GM21515 (cell line): ENCODE results near the gene MACROD1.

Source experiments
- ATAC-seq: cut with Tn5 transposase; IDR thresholded peaks from one replicate; pipeline ENCODE4 v1.9.1; 2021; ENCODE audit not compliant: unreplicated experiment

The MACROD1 gene

DNA sequence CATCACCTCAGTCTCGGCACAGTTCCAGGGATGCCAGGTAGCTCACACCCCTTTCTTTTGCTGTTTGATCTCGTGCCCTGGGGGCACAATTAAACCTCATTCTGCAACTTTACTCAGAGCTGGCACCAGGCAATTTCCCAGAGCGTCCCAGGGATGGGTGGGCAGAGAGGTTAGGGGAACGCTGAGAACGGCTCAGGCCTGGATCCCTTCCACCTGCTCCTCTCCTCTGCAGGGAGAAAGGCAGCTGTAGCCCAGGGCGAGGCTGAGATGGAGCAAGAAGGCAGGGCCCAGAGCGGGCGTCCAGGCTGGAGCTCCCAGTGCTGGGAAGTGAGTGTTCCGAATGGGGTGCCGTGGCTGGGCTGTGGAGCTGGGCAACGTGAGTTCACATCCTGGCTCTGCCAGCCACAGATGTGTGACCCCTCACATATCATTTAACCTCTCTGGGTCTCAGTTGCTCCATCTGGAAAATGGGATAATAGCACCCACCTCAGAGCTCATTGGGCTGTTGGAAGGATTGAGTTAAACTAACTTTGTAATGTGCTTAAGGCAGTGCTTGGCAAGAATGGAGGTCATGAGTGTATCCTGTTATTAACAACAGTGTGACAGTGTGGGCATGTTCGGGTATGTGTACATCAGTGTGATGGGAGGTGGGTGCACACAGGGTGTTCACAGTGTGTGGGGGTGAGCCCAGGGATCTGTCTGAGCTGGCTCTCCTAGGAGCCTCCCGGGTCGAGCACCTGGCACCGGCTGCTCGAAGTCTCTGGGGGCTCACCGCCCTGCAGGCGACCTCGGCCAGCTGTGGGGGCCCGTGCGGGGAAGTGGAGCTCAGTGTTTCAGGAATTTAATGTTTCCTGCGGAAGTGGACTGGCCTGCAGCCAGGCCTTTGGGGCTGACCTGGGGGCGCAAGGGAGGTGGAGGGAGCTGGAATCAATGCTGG, 164.2 kb downstream of the MACROD1 start:
- ATAC-seq, result no peak

DNA sequence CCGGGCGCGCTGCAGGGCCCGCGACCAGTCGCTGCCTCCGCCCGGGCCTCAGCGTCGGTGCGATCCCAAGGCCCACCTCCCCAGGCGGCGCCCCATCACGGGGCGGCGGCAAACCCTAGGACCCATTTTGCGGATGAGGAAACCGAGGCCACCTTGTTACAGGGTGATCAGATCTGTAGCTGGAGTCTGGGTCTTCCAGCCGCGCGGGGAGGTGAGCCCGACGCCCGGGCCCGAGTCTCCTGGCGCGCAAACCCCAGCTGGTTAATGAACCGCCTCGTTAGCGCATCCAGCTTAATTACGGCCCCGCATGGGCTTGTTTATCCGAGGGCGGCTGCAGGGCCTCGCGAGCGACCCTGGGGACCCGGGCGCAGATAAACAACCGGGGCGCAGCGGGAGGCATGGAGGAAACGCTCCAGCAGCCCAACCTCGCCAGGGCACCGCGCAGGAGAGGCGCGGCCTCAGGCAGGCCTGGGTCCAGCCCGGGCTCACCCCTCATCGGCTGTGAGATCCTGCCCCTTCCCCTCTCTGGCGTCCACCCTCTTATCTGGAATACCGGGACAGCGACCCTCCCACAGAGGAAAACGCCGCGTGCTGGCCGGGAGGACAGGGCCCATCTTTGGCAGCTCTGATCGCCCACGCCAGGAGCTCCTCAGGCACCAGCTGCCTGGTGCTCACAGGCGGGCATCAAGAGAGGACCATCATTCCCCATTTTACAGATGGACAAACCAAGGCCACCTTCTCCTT, 165.0 kb downstream of the MACROD1 start:
- ATAC-seq, result no peak

DNA sequence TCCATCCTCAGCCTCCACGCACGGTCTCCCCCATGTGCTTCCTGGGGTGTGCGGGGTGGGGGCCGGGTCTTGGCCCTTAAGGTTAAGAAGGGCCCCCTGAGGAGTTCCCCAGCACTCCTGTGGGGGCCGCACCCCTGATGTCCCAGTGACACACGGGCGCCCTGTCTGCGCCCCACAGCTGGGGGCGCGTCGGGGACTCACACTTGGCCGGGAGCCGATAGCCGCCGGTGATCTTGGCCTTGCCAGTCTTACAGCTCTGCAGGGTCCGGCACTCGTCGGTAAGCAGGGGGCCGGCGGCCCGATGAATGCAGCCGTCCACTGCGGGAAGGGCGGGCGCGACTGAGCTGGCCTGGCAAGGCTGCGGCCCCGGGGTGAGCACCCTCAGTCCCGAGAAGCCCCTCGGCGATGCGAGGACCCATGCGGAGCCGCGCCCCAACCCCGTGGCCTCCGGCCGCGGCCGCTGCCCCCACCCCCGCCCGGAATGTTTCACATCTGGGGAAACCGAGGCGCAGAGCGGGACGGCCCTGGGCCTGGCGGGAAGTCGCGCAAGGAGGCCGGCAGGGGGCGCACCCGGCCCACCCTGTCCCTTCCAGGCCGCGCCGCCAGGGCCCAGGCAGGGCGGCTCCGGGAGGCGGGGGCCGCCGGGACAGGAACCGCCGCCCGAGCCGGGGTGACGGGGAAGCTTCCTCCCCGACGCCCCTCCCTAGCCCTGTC, 165.7 kb downstream of the MACROD1 start:
- ATAC-seq, result no peak

DNA sequence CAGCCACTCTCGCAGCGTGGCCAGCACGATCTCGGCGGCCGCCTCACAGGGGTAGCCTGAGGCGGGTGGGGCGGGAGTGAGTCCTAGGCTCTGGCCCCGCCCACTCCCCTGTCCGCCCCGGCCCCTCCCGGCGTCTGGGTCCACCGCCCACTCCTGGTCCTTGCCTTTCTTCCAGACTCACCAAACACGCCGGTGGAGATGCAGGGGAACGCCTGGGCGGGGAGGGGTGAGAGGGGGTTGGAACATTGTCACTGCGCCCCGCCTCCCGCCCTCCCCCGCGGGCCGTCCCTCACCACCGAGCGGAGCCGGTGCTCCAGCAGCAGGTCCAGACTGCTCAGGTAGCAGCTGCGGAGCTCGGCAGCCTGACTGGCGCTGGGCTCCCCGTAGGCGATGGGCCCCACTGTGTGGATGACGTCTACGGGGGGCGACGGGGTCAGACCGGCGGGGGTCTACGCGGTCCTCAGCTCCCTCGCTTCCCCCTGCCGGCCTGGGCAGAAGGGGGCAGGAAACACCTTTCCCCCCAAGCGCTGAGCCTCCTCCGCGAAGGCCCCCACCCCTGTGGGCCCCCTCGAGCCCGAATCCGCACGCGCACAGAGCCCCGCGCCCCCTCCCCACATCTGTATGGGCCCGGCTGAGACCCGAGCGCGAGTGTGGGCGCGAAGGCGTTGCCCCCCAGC, 166.4 kb downstream of the MACROD1 start:
- ATAC-seq, result no peak

DNA sequence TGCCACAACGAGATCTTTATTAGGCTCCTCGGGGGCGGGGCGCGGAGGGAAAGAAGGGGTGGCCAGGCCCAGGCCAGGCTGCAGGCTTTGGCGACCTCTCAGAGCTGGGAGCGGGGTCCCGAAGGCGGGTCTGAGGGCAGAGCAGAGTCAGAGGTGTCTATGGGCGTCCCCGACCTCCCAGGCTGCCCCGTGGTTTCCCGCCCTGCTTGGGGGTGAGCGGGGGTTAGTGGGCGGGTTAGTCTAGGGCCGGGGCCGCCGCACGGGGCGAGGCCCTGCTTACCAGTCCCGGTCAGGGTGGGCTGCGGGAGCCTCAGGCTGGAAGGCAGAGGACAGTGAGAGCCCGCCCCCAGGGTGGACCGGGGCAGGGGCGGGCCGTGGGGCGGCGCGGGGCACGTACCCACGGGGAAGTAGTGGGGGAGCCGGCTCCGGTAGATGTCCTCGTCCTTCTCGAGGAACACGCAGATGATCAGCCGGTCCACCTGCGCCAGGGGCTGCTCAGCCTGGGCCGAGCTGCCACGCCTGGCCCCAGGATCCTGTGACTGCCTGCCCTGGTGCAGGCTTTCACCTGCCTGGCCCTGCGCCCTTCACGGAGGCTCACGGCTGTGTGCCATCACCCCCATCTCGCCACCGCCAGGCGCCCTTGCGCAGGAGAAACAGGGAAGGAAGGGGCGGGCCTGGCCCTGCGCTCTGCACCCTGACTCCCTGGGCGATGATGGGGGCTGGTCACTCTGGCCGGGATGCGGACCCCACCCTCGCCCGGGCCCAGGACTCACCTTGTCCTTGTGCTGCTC, 167.2 kb downstream of the MACROD1 start:
- ATAC-seq, result no peak

DNA sequence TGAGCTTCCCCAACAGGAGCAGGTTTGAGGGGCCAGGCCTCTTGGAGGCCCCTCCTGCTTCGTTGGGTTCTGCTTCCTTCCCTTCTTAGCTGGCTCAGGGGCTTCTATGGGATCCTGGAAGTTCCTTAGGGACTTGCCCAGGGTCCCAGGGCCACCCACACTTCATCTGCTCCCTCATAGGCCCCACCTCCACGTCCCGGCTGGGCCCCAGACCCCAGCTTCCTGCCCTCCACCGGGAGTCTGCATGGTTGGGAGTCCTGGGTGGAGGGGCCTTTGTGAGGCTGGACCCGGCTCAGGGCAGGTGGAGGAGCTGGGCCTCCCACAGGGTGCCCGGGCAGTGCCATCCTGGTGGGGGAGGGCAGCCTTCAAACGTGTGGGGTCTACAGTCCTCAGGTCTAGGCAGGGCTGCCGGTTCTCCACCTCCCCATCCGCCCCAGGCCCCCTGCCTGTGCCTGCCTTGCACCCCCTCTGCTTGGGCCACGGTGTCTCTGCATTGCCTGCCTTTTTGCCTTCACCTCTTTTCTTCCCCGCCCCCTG, 168.0 kb downstream of the MACROD1 start:
- no peak for ATAC-seq

DNA sequence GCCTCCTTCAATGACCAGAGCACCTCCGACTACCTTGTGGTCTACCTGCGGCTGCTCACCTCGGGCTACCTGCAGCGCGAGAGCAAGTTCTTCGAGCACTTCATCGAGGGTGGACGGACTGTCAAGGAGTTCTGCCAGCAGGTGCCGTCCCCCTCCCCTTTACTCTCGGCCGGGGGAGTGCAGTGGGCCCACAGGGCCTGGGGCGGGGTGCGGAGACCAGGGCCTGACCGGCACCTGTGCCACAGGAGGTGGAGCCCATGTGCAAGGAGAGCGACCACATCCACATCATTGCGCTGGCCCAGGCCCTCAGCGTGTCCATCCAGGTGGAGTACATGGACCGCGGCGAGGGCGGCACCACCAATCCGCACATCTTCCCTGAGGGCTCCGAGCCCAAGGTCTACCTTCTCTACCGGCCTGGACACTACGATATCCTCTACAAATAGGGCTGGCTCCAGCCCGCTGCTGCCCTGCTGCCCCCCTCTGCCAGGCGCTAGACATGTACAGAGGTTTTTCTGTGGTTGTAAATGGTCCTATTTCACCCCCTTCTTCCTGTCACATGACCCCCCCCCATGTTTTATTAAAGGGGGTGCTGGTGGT, 168.7 kb downstream of the MACROD1 start:
- ATAC-seq, result no peak

DNA sequence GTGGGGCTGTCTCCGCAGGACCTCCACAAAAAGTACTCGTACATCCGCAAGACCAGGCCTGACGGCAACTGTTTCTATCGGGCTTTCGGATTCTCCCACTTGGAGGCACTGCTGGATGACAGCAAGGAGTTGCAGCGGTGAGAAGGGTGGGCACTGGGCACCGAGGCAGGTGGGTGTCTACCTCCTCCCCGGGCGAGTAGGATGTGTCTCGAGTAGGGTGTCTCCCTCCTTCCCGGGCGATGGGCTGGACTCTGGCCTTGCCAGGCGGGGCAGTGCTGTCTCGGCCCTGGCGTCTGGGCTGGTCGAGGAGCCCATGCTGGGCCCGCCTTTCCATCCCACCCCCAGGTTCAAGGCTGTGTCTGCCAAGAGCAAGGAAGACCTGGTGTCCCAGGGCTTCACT, 169.4 kb downstream of the MACROD1 start:
- ATAC-seq, result no peak

DNA sequence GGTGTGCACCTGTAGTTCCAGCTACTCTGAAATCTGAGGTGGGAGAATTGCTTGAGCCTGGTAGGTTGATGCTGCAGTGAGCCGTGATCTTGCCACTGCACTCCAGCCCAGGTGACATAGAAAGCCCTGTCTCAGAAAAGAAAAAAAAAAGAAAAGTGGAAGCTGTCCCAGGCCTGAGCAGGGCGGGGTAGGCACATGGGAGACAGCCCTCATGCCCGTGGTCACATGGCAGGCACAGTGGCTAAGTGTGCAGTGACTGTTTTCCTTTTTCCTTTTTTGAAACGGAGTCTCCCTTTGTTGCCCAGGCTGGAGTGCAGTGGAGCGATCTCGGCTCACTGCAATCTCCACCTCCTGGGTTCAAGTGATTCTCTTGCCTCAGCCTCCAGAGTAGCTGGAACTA, 171.9 kb downstream of the MACROD1 start:
- ATAC-seq, result no peak

DNA sequence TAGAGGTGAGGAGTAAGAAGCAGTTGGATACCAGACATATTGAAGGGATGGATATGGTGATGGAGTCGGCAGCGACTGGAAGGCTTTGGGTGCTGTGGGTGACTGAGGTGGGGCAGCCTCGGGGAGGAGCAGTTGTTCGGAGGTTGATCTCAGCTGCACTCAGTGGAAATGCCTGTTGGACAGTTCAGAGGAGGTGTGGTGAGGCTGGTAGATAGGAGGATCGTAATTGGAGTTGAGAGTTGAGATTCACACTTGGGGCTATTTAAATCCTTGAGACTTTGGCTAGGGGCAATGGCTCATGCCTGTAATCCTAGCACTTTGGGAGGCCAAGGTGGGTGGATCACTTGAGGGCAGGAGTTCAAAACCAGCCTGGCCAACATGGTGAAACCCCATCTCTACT, 172.8 kb downstream of the MACROD1 start:
- ATAC-seq, result no peak

DNA sequence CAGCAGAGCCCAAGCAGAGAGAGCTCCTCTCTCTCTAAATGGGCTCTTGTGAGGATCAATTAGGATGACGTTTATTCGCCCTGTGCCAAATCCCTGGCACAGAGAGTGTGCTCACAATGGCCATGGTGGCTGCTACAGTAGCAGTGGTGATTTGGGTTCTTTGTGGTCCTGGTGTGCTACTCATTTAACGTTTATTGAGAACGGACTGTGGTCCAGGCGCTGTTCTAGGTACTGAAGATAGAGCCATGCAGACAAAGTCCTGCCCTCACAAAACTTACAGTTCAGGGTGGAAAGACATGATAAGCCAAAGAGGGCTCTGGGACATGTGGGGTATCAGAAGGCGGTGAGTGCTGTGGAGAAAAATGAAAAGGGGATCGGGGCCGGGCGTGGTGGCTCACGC, 174.4 kb downstream of the MACROD1 start:
- no peak for ATAC-seq

DNA sequence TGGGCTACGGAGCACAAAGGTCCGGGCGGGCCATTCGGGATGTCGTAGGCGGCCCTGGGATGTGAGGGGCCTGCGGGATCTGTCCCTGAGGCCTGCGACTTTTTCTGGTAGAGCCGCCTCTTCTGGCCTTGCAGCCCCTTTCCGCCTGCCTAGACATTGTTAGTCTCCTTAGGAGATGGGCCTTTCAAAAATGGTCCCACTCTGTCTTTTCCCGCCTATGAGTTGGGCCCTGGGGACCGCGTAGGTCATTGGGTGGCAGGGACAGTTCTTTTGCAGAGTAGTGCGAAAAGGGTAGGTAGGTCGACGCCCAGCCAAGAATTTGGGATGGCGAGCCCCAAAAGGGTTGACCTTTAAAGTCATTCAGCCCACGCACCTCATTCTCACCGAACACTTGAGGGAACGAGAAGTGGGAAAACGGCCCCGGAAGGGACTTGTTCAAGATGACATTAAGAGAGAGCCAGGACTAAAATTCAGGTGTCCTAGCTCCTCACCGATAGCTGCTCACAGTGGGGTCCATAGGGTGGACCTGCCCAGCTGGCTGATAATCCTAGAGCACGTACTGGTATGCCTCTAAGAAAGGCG, 178.9 kb downstream of the MACROD1 start:
- ATAC-seq, result no peak

DNA sequence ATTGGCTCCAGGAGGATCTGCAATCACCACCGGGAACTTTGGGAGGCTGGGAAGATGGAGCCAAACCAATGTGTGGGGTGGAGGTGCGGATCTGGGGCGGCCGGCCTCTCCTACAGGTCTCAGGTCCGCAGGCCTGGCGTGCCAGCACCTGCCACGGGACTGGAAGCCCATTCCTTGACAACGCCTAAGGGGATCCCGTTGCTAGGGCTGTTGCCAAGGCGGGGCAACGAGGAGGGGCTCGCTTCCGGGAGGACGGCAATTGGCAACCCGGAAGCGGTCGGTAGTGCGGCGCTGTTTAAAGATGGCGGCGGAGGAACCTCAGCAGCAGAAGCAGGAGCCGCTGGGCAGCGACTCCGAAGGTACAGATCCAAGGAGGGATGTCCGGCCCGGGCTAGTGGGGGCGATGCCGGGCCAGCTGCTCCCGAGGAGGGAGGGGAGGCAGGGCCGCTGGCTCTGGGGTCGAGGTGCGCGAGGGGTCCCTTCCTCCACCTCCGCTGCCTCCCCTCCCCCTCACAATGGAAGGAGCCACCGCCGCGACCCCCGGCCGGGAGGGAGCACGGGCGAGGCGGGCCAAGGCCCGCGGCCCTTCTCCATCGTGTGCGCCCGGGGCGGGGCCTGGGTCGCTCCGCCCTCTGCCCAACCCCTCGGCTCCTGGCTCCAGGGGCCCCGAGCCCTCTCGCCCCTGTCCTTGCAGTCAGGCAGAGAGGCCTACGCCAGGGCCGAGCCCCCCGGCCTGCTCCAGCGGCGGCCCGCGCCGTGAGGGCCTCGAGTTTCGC, 179.6 kb downstream of the MACROD1 start, which contains the start of gene OTUB1:
OTUB1 (plus strand) TSS at position 283 of the 776 bp plus-strand sequence; CDS start at position 302, 19 bp downstream.
- ATAC-seq, result peak; percentile 86

DNA sequence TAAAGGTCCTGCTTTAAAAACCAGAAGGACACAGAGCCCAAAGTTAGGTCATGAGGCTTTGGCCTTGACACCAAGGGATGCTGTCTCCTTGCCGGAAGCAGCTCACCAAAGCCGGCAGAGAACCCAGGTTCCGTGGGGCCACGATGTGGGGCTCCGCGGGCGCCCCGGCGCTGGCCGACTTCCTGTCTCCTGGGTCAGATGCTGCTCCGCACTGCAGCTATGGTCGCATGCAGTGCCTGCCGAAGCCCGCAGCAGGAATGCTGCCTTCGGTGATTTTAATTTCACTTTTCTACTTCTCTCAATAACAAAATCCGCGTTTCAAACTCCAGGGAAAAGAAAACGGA, 180.1 kb downstream of the MACROD1 start:
- no peak for ATAC-seq

DNA sequence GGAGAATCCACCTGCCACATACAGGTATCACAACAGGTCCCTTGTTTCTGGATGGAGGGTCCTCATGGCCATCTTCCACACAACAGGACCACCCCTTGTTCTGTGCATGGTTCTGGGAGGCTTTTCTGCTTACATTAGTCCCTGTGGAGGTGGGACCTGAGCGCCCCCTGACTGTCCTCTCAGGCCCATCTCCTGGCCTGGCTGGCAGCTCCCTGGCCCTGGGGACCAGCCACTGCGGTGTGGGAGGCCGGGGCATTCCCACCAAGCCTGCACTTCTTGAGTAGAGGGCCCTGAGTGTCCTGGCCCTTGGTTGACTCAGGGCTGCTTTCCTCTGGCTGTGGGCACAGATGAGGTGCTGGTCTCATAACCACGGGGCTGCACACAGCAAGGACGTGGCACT, 186.5 kb downstream of the MACROD1 start:
- ATAC-seq, result no peak

DNA sequence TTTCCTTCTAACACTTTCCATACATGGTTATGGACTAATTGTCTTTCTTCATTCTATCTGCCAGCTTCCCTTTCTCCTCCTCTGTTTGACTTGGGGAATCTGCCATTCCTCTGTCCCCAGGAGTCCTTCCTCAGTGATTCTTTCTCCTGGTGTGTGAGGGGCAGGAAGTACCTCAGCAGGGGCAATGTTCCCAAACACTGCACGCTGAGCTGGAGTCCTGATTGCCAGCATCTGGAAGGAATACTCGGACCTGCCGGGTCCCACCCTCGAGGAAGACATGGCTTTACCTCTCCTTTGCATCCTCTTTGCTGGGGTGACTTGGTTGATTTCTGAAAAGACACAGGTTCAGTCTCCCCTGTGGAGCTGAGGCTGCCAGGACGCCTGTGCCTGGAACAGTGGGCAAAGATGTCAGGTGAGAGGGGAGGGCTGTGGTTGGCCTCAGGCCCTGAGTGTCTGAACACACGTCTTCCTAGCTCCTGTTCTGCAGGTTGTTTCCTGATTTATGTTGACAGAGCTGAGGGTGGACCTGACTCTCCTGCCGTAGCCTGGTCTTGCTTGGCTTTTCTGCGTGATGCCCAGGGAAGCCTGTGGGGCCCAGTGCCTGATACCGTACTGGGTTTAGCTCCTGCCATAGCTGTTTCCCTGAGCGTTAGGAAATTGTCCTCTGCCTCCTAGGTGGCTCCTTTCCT, 187.2 kb downstream of the MACROD1 start:
- no peak for ATAC-seq

DNA sequence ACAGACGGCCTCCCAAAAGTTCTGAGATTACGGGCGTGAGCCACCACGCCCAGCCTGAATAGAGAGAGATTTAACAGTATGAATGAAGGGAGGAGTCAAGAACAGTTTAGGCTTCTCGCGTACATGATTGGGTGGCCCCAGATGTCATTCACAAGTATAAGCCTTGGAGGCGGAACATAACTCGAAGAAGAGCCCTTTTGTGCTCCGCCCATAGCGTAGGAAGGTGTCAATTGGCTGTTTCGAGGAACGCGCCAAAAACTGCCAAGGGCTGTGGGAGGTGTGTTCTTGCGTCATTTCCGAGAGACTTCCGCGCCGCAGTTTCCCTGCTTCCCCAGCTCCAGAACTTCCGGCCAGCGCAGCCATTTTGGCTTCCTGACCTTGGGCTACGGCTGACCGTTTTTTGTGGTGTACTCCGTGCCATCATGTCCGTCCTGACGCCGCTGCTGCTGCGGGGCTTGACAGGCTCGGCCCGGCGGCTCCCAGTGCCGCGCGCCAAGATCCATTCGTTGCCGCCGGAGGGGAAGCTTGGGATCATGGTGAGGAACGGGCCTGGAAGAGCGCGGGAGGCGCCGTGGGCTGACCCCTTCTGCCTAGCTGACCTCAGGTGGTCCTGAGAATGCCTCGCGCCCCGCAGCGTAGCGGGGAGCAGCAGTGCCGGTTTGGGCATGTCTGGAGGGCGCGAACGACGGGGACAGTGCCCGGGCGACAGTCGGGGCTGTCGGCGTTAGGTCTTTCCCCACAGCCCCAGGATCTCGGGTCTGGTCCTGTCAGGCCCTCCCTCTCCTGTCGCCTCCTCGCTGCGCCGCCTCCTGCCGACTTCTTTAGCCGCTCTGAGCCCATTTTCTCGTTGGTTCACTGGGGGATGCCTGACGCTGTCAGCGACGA, 191.4 kb downstream of the MACROD1 start, which contains the start of gene COX8A:
COX8A (plus strand) TSS at position 362 of the 885 bp plus-strand sequence; CDS start at position 423, 61 bp downstream.
- ATAC-seq, result peak; percentile 93
